Measurements from ENCODE around the gene B4GALNT1.
"Not testable (repeated sequence)": the region's sequence is repeated elsewhere in the genome, so short reads cannot be mapped to it uniquely, and the experiment has no call there.

B4GALNT1 gene

GRCh38 chr12:57620936-57621496 lies 12.0 kb downstream of the B4GALNT1 start:
- DNase-seq, result no peak

GRCh38 chr12:57620245-57620935 lies 12.6 kb downstream of the B4GALNT1 start:
- DNase-seq, result no peak

- no peak for DNase-seq
These were observed 13.4 kb downstream of the B4GALNT1 start for GRCh38 chr12:57619434-57620244.

GRCh38 chr12:57618966-57619433 lies 14.0 kb downstream of the B4GALNT1 start:
- DNase-seq, result no peak

GRCh38 chr12:57618431-57618830 lies 14.6 kb downstream of the B4GALNT1 start:
- DNase-seq, result not testable (repeated sequence)

- DNase-seq, result no peak
These were observed 15.1 kb downstream of the B4GALNT1 start for GRCh38 chr12:57617942-57618341.

GRCh38 chr12:57616383-57617101 lies 16.5 kb downstream of the B4GALNT1 start:
- peak; percentile 71 for DNase-seq

GRCh38 chr12:57615637-57616036 lies 17.4 kb downstream of the B4GALNT1 start:
- no peak for DNase-seq

GRCh38 chr12:57614948-57615500 lies 18.0 kb downstream of the B4GALNT1 start:
- no peak for DNase-seq

GRCh38 chr12:57614178-57614947 lies 18.6 kb downstream of the B4GALNT1 start:
- peak; percentile 27 for DNase-seq

GRCh38 chr12:57613427-57614109 lies 19.4 kb downstream of the B4GALNT1 start:
- DNase-seq, result no peak

GRCh38 chr12:57612711-57613426 lies 20.1 kb downstream of the B4GALNT1 start:
- DNase-seq, result no peak

- DNase-seq, result no peak
These were observed 20.9 kb downstream of the B4GALNT1 start for GRCh38 chr12:57611827-57612710.

GRCh38 chr12:57611108-57611826 lies 21.7 kb downstream of the B4GALNT1 start, which contains the start of gene ARHGEF25:
Gene ARHGEF25, plus strand, starts transcription at chr12:57611435. Its CDS starts 460 bp downstream, at chr12:57611895.
- DNase-seq, result peak; percentile 66

GRCh38 chr12:57610554-57611107 lies 22.4 kb downstream of the B4GALNT1 start:
- no peak for DNase-seq

GRCh38 chr12:57609781-57610553 lies 23.0 kb downstream of the B4GALNT1 start:
- no peak for DNase-seq

GRCh38 chr12:57609101-57609780 lies 23.8 kb downstream of the B4GALNT1 start:
- DNase-seq, result no peak

Data from fibroblast of skin of back (primary cell).